HG03066 (cell line): ENCODE data around the gene PPP1CC.

Source experiments
- ATAC-seq: cut with Tn5 transposase; IDR thresholded peaks from one replicate; pipeline ENCODE4 v1.9.1; 2021; ENCODE audit warnings: low read depth; ENCODE audit not compliant: unreplicated experiment

The PPP1CC gene

GRCh38 chr12:110689281-110690126 is 53.2 kb downstream of the PPP1CC start:
- ATAC-seq = peak; percentile 45

DNA sequence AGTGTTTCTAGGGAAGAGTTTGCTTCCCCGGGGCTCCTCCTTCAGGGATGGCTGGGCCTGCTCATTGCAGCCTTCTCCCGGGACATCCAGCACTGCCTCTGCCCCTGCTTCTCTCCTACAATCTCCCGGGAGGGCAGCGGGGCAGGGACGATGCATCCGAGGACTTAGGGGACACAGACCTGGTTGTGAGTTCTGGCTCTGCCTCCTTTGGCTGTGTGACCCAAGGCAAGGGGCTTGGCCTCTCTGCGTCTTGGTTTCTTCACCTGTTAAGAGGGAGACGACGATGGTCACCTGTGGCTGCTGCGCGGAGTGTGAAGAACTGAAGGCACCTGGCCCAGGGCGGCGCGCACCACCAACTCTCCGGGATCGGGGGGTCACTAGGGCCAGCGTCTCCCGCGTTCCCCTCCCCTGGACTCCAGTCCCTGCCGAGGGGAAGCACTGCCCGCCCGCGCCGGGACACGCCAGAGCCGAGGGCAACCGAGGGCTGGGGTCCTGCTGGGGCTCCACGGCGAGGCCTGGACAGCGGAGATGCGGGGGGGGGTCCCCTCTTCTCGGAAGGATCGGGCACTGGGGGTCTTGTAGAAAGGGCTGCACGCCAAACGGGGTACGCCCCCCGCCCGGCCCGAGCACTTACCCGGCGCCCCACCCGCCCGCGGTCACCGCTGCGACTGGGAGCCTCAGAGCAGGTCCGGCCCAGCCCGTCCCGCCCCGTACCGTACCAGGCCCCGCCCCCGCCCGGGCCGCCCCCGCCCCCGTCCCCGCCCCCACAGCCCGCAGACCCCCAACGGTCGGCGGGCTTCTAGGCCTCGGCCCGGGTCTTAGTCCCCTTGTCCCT is 54.0 kb downstream of the PPP1CC start, which contains the start of gene HVCN1:
TSS of gene HVCN1 (minus strand) at position 670 of the 835 bp plus-strand sequence. CDS start 5,870 bp downstream, outside the sequence.
- peak; percentile 27 for ATAC-seq

GRCh38 chr12:110687396-110688169 is 55.1 kb downstream of the PPP1CC start:
- no peak for ATAC-seq

- ATAC-seq = no peak
Observed at GRCh38 chr12:110686294-110686903, 56.3 kb downstream of the PPP1CC start.

GRCh38 chr12:110684312-110684836 is 58.3 kb downstream of the PPP1CC start:
- no peak for ATAC-seq

DNA sequence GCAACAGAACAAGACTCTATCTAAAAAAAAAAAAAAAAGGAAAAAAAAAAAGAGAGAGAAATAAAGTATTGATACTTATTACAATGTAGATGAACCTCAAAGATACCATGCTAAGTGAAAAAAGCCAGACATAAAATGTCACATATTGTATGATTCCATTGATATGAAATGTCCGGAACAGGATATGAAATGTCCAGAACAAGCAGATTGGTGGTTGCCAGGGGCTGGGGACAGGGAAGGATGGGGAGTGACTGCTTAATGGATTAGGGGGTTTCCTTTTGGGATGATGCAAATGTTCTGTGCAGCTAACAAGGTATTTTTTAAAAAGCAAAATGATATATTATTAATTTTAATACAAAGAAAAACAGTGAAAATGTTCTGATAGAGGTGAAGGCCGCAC is 58.8 kb downstream of the PPP1CC start:
- ATAC-seq = no peak

DNA sequence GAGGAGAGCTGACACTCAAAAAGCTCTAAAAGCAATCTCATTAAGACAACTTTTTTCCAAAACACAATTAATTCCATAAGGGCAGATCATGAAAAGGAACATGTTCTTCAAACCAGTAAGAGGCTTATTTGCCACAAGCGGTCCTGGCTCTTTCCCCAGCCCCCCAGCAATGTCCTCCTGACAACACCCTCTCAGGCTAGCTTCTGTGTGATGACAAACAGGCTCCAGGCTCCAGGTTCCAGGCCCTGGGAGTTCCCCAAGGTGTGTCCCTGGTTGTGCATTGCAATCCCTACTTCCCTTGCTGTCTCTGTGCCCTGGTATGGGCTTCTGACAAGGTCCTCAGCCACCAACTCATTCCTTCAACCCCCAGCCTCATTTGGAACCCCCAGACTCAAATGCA is 62.7 kb downstream of the PPP1CC start:
- no peak for ATAC-seq

DNA sequence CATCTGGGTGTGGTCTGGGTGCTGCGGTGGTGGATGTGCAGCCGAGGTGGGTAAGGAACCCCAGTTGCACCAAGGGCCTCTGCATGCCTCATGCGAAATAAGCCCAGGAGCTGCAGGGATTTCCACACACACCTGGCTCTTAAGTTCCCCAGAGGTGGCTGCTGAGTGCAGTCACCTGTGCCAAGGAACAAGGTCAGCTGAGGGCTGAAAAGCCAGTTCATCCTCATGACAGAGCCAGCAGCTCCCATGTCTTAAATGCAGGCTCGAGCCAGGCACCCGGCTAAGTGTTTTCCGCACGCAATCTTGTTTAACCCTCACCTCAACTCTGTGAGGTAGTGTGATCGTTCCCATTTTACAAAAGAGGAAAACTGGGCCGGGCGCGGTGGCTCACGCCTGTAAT is 63.5 kb downstream of the PPP1CC start:
- no peak for ATAC-seq

DNA sequence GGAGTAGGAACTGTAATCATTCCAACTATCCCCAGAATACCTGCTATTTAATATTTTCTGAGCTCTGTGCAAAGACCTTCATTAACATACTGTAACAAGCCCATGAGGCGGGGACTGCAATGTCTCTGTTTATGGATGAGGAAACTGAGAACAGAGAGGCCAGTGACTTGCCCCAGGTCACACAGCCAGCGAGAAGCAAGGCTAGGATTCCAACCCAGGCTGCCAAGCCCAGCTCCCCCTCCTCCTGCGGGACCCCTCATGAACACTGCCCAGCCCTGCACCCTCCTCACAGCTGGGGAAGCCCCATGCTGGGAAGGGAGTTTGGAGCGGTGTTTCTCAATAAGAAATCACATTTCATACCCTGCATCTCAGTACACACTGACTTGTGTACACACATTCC is 64.7 kb downstream of the PPP1CC start:
- no peak for ATAC-seq

DNA sequence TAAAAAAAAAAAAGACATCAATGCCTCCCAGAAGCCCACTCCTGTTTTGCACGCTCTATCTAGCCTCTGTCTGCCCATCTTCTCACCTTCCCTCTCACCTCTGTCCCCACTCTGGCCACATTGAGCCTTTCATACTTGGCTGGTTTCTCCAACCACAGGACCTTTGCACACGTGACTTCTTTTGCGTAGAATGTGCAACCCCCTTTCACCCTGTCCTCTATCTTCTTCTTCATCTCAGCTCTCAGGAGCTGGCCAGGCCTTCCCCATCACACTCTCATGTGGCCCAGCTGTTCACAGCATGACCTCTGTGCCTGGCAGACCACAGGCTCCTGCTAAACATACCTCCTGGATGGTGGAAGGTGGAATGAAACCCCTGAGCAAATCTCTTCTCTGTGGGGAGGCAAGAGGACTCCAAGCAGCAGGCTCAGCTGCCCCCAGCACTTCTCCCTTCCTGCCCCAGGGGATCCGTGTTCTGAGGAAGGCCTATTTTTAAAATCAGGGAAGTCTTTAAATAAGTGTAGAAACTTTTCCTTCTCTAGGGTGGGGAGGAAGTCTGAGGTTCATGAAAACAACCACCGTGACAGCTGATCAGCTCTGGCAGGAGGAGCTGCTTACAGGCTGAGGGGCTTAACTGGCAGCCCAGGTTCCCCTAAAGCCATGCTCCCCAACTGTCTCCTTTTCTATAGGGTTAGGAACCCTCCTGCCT is 65.3 kb downstream of the PPP1CC start:
- peak; percentile 80 for ATAC-seq

- no peak for ATAC-seq
Observed at GRCh38 chr12:110676171-110676570, 66.5 kb downstream of the PPP1CC start.

GRCh38 chr12:110670161-110670701 is 72.5 kb downstream of the PPP1CC start:
- peak; percentile 54 for ATAC-seq
